ENCODE results near the gene ZNF219.

DNA sequence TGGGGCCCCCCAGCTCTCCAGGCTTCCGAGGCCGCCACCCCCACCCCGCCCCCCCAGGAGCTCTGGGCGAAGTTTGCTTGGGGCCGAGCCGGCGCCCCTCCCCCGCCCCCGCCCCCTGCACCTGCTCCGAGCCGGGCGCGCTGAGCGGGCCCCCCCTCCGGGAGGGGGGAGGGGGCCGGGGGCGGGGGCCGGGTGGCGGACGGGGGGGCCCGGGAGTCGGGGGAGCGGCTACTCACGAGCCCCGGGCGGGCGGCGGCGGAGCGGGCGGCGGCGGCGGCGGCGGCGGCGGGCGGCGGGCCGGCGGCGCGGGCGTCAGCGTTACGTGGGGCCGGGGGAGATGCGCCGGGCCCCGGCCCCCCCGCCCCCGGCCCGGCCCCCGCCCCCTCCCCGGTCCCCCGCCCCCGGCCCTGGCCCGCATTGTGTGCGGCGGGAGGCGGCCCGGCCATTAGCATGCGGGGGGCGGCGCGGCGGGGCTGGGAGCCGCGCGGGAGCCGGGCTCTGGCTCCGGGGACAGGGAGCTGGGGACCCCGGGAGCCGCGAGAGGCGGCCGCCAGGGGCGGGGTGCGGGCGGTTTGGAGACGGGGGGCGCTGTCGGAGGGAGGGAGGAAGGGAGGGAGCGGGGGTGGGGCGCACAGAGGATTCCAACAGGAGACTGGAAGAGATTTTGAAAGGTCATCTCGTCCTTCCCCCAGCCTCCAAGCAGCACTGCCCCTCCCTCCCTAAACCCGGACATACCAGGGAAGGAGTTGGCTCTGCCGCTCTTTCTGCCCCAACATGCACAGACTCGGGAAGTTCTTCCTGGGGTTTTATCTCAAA is at the start of gene ZNF219:
- TF ChIP-seq EGR1 (IDR thresholded peaks at IDR 0.05; ENCODE audit: low read depth): no peak
- TF ChIP-seq, protein P1, sequence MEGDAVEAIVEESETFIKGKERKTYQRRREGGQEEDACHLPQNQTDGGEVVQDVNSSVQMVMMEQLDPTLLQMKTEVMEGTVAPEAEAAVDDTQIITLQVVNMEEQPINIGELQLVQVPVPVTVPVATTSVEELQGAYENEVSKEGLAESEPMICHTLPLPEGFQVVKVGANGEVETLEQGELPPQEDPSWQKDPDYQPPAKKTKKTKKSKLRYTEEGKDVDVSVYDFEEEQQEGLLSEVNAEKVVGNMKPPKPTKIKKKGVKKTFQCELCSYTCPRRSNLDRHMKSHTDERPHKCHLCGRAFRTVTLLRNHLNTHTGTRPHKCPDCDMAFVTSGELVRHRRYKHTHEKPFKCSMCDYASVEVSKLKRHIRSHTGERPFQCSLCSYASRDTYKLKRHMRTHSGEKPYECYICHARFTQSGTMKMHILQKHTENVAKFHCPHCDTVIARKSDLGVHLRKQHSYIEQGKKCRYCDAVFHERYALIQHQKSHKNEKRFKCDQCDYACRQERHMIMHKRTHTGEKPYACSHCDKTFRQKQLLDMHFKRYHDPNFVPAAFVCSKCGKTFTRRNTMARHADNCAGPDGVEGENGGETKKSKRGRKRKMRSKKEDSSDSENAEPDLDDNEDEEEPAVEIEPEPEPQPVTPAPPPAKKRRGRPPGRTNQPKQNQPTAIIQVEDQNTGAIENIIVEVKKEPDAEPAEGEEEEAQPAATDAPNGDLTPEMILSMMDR (IDR thresholded peaks at IDR 0.05 in 2 of 3, conservative IDR thresholded peaks at IDR 0.05 in 1 of 3; ENCODE audit: borderline replicate concordance in 1 of 3, insufficient read depth in 1 of 3, low read depth in 2 of 3, low read length in 2 of 3): no peak
- no peak for TF ChIP-seq YY1 (IDR thresholded peaks at IDR 0.05; ENCODE audit: extremely low read depth, insufficient replicate concordance, low read depth, low read length)
- TF ChIP-seq POLR2AphosphoS5 (IDR thresholded peaks at IDR 0.05; ENCODE audit: low read depth, low read length): no peak
- TF ChIP-seq, protein P2, sequence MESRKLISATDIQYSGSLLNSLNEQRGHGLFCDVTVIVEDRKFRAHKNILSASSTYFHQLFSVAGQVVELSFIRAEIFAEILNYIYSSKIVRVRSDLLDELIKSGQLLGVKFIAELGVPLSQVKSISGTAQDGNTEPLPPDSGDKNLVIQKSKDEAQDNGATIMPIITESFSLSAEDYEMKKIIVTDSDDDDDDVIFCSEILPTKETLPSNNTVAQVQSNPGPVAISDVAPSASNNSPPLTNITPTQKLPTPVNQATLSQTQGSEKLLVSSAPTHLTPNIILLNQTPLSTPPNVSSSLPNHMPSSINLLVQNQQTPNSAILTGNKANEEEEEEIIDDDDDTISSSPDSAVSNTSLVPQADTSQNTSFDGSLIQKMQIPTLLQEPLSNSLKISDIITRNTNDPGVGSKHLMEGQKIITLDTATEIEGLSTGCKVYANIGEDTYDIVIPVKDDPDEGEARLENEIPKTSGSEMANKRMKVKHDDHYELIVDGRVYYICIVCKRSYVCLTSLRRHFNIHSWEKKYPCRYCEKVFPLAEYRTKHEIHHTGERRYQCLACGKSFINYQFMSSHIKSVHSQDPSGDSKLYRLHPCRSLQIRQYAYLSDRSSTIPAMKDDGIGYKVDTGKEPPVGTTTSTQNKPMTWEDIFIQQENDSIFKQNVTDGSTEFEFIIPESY (IDR thresholded peaks at IDR 0.05; ENCODE audit: extremely low read depth, insufficient replicate concordance, low read length): no peak
- TF ChIP-seq POLR2A (IDR thresholded peaks at IDR 0.05; ENCODE audit: borderline replicate concordance, extremely low read depth, insufficient read depth, insufficient read length): no peak
- TF ChIP-seq EZH2 (IDR thresholded peaks at IDR 0.05): no peak
- no peak for TF ChIP-seq EZH2phosphoT487 (IDR thresholded peaks at IDR 0.05; ENCODE audit: borderline replicate concordance)
- no peak for TF ChIP-seq CEBPB (IDR thresholded peaks at IDR 0.05; ENCODE audit: low read depth)
- no peak for TF ChIP-seq JUND (IDR thresholded peaks at IDR 0.05)
- TF ChIP-seq, protein P3, sequence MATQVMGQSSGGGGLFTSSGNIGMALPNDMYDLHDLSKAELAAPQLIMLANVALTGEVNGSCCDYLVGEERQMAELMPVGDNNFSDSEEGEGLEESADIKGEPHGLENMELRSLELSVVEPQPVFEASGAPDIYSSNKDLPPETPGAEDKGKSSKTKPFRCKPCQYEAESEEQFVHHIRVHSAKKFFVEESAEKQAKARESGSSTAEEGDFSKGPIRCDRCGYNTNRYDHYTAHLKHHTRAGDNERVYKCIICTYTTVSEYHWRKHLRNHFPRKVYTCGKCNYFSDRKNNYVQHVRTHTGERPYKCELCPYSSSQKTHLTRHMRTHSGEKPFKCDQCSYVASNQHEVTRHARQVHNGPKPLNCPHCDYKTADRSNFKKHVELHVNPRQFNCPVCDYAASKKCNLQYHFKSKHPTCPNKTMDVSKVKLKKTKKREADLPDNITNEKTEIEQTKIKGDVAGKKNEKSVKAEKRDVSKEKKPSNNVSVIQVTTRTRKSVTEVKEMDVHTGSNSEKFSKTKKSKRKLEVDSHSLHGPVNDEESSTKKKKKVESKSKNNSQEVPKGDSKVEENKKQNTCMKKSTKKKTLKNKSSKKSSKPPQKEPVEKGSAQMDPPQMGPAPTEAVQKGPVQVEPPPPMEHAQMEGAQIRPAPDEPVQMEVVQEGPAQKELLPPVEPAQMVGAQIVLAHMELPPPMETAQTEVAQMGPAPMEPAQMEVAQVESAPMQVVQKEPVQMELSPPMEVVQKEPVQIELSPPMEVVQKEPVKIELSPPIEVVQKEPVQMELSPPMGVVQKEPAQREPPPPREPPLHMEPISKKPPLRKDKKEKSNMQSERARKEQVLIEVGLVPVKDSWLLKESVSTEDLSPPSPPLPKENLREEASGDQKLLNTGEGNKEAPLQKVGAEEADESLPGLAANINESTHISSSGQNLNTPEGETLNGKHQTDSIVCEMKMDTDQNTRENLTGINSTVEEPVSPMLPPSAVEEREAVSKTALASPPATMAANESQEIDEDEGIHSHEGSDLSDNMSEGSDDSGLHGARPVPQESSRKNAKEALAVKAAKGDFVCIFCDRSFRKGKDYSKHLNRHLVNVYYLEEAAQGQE (IDR thresholded peaks at IDR 0.05; ENCODE audit: low read depth): no peak
- no peak for TF ChIP-seq ZFX (IDR thresholded peaks at IDR 0.05)

Measured in HCT116 (cell line).